ENCODE data around the gene NR6A1.

- TF ChIP-seq CTCF (IDR thresholded peaks at IDR 0.05; ENCODE audit: insufficient read depth, low read length), result no peak
- TF ChIP-seq GABPA (IDR thresholded peaks at IDR 0.05; ENCODE audit: low read depth), result no peak
- TF ChIP-seq POLR2AphosphoS5 (IDR thresholded peaks at IDR 0.05; ENCODE audit: low read depth), result no peak
- TF ChIP-seq SPI1 (IDR thresholded peaks at IDR 0.05; ENCODE audit: borderline replicate concordance, low read depth), result no peak
Observed at GRCh38 chr9:124531115-124531514, 240.0 kb downstream of the NR6A1 start.

Measured in HL-60 (cell line).